Activated CD4-positive, alpha-beta T cell treated with anti-CD3 and anti-CD28 coated beads, Interleukin-2, amount 50 U/mL, for 1 hour (primary cell): Measurements from ENCODE around the gene POLR1C.
"Not testable (repeated sequence)": the region's sequence is repeated elsewhere in the genome, so short reads cannot be mapped to it uniquely, and the experiment has no call there.

Experiments used
- DNase-seq: peaks from one replicate; pipeline ENCODE4 v3.0.0-alpha.2; 2020

The POLR1C gene

DNA sequence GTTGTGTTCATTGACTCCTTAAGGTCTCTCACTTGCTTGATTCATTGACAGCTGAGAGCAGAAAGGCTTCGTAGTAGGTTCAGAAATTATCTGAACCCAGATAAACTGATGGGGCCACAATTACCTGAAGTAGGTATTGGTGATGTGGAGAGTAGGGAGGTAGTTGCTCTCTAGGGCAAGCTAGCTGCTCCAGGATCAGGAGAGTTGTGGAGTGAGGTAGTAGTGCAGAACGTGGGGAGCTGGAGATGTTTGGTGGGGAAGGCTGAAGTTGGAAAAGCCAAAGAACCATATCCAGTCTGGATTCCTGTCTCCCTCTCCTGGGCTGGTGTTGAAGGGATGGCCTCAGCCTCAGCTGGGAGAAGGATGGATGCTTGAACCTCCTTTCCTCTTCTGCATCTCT is 23.7 kb upstream of the POLR1C start:
- DNase-seq = no peak

- DNase-seq = no peak
Observed at GRCh38 chr6:43493833-43494232, 23.1 kb upstream of the POLR1C start.

GRCh38 chr6:43494321-43494720 is 22.6 kb upstream of the POLR1C start:
- DNase-seq = no peak

DNA sequence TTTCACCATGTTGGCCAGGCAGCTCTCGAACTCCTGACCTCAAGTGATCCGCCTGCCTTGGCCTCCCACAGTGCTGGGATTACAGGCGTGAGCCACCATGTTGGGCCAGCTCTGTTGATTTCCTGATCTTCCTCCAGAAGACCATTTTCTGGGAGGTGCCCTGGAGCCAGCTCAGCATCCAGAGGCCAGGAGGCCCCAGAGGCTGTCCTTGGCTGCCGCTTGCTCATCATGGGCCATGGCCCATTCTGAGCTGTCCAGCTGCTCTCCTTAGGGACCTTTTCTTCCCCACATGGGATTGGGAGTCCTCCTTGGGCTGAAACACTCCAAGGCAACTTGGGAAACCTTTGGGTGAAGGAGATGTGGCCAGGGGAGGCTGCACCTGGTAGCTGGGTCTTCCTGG is 22.1 kb upstream of the POLR1C start:
- DNase-seq = no peak

DNA sequence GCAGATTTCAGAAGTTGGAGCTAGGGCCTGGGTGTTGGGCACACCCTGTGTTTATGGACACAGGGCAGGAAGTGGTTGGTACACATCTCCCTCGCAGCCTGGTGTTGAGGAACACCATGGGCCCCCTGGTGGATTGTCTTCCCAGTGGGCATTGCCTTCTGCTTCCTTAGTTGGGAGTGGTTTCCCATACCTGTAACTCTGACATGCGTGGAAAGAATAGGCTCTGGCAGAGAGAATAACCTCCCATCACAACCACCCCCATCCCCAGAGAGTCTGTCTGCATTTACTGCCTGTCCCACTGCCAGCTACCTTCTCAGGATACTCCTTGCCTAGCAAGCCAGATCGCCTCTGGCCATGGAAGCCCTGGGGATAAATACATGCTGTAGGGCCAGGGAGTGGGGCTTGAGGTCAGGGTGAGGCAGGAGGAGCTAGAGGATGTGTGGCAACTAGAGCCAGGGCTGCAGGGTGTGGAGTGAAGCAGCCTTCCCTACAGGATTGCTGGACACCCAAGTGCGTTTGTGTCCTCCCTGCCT is 21.4 kb upstream of the POLR1C start:
- no peak for DNase-seq

DNA sequence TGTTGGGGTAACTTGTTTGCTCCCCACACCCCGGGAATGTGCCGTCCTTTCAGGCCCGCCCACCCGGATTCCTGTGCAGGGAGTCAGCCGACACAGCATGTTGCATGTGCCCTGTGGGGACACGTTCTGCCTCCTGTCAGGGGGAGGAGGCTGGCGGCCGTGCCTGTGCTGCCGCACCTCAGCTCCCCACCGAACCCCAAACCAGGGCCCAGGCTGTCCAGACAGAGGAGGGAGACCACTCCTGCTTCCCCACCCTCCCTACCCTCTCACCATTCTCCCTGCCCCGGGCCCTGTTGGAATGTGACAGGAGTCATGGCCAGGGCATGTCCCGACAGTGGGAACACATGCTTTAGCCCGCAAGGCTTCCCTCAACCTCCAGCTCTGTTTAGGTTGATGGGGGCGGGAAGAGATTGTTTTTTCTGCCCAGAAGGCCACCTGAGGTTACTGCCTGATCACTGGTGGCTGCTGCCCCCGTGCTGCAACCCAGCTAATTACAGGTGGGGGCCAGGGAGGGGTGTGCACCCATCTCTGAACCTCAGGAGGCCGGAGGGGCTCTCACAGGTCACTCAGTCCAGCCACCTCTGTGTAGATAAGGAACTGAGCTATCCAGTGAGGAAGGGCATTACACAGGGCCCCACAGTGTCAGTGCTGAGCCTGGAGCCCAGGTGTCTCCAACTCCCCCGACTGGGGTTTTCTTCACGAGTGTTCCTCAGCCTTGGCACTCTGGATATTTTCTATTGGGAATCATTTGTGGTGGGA is 20.3 kb upstream of the POLR1C start:
- DNase-seq = no peak

DNA sequence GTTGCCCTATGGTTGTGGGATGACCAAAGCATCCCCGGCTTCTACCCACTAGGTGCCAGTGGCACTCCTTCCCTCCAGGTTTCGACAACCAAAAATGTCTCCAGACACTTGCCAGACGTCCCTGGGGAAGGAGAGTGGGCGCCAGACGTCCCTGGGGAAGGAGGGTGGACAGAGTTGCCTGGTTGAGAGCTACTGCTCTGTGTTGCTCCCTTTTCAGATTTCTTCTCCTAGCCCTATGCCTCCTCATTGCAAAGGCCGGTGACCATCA is 19.8 kb upstream of the POLR1C start:
- no peak for DNase-seq

GRCh38 chr6:43497689-43498088 is 19.2 kb upstream of the POLR1C start:
- no peak for DNase-seq

GRCh38 chr6:43498291-43498690 is 18.6 kb upstream of the POLR1C start:
- DNase-seq = not testable (repeated sequence)

DNA sequence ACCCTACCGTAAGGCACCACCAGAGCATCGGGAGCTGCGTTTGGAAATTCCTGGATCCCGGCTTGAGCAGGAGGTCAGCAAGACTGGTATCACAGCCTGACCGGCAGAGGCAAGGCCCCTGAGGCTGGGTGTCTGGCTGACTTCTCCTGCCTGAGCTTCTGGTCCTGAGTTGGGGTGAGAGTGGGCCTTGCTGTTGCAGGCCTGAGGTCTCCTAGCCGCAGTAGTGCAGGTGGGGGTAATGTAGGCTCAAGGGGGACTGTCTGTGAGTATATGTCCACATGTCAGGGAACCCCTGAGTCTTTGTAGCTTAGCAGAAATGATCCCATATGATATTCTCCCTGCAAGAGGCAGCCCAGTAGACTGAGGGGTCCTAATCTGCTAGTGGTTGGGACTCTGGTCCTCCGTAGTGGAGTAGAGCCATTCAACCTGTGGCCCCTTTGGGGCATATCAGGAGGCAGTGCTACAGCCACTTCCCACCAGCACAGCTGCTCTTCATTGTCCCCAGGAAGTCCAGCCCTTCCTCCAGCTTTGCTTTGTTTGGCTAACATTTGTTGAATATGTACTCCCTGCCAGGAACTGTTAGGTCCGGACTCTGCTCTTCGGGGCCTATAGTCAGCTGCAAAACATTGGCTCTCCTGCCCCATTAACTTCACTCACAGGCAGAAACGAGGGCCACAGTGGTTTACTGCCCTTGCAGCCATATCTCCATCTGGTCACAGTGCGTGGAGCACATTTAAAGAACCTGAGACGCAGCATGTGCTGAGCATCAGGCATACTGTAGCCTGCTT is 17.7 kb upstream of the POLR1C start:
- DNase-seq = no peak

DNA sequence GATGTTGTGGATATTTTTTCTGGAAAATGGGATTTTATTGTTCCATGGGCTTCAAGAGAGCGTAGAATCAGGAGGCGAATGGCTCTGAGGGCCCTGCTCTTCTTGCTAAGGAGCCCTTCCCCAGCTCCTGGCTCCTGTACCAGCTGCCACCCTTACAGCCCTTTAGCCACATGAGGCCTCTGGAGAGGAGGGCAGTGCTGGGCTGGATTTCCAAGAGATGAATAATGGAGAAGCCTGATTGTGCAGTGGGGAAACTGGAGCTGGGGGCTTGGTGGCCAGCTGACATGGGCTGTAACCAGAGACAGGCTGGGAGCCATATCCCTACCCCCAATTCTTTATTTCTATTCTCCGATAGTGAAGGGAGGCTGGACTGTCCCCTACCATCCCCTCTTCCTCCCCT is 16.0 kb upstream of the POLR1C start:
- no peak for DNase-seq

DNA sequence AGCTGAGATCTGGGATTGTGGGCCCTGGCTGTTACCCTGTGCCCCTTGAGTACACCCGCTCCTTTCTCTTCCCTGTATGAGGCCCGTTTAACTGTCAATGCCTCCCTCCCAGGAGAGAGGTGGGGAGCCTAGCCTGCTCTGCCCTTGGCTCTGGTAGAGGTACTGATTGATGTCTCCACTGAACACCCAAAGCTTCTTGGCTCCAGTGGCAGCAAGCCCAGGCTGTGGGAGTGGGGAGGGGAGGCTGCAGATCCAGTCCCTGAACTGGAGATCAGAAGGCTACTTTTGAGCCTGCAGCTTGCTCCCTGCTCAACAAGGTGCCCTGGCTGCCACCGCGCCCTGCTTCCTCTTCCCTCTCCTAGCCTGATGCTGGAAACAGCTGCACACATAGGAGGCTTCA is 14.2 kb upstream of the POLR1C start:
- DNase-seq = no peak

DNA sequence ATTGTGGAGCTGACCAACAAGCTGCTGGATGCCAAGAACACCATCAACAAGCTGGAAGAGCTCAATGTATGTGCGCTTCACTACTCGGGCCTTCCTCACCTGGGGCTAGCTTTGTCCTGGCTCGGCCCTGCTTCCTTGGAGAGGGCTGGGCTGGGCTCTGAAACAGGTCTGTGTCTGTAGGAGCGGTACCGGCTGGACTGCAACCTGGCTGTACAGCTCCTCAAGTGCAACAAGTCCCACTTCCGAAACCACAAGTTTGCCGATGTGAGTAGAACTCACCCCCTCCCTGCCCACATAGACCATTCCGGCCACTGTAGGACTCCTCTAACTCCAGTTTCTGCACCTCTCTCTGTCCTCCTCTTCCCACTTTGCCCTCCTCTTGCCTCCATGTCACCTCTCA is 13.4 kb upstream of the POLR1C start:
- no peak for DNase-seq

DNA sequence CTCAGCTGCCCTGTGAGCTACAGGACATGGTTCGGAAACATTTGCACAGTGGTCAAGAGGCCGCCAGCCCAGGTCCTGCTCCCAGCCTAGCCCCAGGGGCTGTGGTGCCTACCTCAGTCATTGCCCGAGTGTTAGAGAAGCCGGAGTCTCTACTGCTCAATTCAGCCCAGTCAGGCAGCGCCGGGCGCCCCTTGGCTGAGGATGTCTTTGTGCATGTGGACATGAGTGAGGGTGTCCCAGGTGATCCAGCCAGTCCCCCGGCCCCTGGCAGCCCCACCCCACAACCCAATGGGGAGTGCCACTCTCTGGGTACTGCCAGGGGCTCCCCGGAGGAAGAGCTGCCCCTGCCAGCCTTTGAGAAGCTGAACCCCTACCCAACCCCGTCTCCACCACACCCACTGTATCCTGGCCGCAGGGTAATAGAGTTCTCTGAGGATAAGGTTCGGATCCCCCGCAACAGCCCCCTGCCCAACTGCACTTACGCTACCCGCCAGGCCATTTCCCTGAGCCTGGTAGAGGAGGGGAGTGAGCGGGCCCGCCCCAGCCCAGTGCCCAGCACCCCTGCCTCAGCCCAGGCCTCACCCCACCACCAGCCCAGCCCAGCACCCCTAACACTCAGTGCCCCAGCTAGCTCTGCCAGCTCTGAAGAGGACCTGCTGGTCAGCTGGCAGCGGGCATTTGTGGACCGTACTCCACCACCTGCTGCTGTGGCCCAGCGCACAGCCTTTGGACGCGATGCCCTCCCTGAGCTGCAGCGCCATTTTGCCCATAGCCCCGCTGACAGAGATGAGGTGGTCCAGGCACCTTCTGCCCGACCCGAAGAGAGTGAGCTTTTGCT is 11.9 kb upstream of the POLR1C start:
- DNase-seq = no peak

GRCh38 chr6:43505718-43506117 is 11.2 kb upstream of the POLR1C start:
- no peak for DNase-seq

GRCh38 chr6:43506171-43506570 is 10.7 kb upstream of the POLR1C start:
- DNase-seq = no peak

DNA sequence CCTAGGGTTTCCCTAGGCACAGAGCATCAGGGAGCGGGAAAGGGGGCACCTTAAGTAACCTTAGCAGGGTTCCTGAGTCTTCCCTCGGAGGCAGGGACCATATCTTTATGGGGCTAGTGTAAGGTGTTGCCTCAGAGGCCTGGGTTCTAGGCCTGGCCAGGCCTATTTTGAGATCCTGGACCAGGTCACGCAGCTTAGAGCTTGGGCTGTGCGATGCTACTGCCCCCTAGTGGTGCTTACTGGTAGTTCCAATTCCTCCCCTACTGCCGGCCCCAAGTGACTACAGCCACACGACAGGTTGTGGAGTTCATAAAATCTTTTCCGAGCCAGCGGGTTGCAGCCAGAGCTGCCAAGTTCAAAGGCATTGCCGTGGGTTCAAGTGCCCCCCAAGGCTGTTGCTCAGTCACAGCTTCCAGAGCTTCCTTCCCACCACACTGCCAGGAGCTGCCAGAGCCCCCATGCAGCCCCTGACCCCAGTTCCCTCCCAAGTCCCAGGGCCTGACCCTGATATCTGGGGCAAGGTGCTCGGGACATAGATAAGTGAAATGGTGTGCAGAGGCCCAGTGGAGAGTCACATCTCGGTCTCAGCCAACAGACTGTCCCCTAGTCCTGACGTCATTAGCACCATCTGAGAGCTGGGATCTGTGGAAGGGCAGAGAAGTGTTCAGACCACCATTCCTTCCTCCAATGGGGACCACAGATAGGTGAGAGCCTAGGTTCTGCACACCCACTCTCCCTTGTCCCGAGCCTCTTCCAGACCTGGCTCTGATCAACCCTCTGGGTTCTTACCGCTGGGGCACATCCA is 10.0 kb upstream of the POLR1C start:
- peak; percentile 76 for DNase-seq

DNA sequence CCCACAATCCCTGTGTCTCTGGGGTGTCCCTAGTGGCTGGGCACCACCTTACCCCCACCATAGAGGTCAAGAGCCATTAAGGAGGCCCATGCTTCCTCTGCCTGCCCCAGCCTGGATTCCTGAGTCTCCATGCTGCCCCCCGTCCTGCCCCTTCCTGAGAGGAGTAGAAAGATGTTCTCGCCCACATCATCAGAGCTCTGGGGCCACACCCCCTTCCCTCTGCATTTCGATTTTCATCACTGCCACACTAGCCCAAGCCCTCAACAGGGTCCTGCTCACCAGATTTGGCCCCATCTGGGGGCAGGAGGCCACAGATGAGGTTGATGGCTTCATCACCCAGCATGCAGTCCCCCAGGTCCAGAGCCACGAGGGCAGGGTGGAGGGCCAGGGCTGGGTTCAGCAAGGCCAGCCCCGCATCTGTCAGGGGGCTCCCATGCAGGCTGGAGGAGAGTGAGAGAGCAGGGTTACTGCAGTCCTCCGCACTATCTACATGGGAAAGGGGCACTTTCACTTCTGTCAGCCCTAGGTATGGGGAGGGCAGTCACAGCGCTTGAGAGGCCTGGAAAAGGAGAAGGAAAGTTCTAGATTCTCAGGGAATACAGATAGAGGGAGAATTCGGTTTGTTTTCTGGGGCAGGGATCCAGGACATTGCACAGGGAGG is 8.3 kb upstream of the POLR1C start:
- no peak for DNase-seq

DNA sequence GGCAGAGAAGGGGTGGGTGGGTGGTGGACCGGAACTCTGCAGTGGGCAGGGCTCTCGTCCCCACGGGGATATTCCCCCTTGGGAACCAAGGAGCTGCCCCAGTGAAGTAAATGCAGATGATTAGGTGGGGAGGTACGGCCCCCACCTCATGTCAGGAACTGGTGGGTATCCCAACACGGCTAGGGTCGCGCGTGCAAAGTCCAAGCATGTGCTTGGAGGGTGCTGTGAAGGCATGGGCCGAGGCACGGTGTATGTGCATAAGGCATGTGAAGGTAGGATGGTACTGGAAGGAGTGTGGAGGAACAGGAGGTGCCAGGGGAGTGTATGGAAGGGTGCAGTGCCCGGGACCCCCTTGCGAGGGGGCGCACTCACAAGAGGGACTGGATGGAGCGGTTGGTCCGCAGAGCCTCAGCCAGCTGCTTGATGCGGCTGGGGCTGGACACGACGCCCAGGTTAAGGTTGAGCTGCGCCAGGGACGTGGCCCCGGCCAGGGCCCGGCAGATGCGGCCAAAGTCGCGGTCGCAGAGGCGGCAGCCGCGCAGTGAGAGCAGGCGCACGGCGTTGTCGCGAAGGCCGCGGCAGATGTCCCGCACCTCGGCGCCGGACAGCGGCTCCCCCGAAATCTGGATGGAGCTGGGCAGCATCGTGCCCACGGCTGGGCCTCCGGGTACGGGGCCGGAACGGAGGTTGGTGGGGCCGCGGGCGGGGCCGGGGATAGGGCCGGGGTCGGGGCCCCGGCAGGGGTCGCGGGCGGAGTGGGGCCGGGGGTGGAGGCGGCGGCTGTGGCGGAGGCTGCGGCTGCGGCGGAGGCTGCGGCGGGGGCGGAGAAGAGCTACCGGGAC is 7.5 kb upstream of the POLR1C start:
- no peak for DNase-seq

DNA sequence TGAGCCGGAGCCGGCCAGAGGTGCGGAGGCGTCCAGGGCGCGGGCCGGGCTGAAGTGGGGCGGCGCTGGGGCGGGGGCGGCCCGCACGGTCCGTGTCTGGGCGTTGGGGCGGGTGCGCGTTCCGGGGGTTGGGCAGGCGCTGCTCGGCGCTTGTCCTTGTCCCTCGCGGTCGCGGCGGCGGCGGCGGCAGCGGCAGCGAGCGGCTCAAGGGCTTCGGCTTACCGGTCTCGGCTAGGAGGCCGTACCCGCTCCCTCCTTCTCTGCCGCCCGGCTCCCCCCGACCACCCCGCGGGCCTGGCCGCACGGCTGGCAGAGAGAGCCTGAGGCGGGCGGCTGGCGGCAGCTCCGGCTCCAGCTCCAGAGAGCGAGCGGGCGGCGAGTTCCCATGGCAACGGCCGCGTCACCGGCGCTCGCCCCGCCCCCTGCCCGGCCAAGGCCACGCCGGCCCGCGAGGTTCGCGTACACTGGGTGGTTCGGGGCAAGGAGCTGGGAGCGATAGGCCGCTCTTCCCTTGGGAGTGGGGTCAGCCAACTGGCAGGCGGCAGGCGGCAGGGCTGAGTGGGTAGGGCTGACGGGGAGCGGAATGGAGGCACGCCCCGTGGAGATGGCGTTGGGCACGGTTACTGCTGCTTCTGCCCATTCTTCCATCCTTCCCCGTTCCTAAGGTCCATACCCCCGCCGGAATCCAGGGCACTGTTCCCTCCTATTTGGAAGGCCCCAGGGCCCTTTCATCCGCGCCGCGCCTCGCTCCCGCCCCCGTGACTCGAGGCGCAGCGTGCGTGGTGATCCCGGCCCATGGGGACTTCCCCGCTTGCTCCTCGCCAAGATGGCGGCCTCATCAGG is 6.7 kb upstream of the POLR1C start, which contains the start of gene LRRC73:
Gene LRRC73 (minus strand): TSS at position 363 of the 843 bp plus-strand sequence. CDS start 561 bp downstream, outside the sequence.
- peak; percentile 74 for DNase-seq
